Activated B cell treated with CpG ODN at 0.5 μM for 24 hours (primary cell): ENCODE results near the gene SLC26A4. TPM values are rescaled to one million over a fixed set of nuclear protein-coding genes. Genes with fewer than 3 reads are reported as not detected.

Experiments
- ATAC-seq: fragments of 200-7000 bp; cut with Tn5 transposase; one replicate; pipeline ENCODE4 v1.10.0; 2021; ENCODE audit warnings: low read depth, mild to moderate bottlenecking, moderate library complexity
- CTCF ChIA-PET: fragments of 350-600 bp; sonication (Branson Sonifier 250); formaldehyde crosslinking; loops from one replicate; lab custom pipeline; 2021; ENCODE audit warnings: antibody characterized with exemption; lab: Charles Lee
- POLR2A ChIA-PET: fragments of 350-600 bp; sonication (Branson Sonifier 250); formaldehyde crosslinking; loops from one replicate; lab custom pipeline; 2021; ENCODE audit warnings: antibody characterized with exemption; lab: Charles Lee
- DNase-seq: peaks from one replicate; pipeline ENCODE4 v3.0.0; 2022
- H3K27ac Mint-ChIP-seq: one replicate; pipeline ENCODE4 v1.8.0; 2020; ENCODE audit warnings: mixed read lengths
- H3K27me3 Mint-ChIP-seq: one replicate; pipeline ENCODE4 v1.8.0; 2021; ENCODE audit warnings: mixed read lengths
- H3K36me3 Mint-ChIP-seq: one replicate; pipeline ENCODE4 v1.8.0; 2021; ENCODE audit warnings: low read depth, mixed read lengths
- H3K4me1 Mint-ChIP-seq: one replicate; pipeline ENCODE4 v1.8.0; 2021; ENCODE audit warnings: mixed read lengths
- H3K4me3 Mint-ChIP-seq: one replicate; pipeline ENCODE4 v1.8.0; 2020; ENCODE audit warnings: mild to moderate bottlenecking, mixed read lengths
- H3K9me3 Mint-ChIP-seq: one replicate; pipeline ENCODE4 v1.8.0; 2020; ENCODE audit warnings: mixed read lengths
- CTCF ChIP-seq: fragments of 200-600 bp; IDR thresholded peaks from one replicate; pipeline ENCODE4 v1.8.0; 2022; ENCODE audit warnings: antibody characterized with exemption, mild to moderate bottlenecking
- intact Hi-C: fragments of 100-400 bp; cut with micrococcal nuclease; formaldehyde crosslinking; loops from one replicate; pipeline ENCODE4 v1.15.1; 2024
- total RNA-seq: library from RNA; stranded (reverse); gene quantifications from 2 replicates; pipeline ENCODE4 v1.2.3, GENCODE V29; 2022

The SLC26A4 gene
- total RNA-seq, 1 donor from 2014 or later = 0.13 TPM

- DNase-seq (no peak), ATAC-seq (no peak)
- Mint-ChIP-seq H3K36me3 (no peaks in the 10 kb centered on the region), H3K27me3 (peaks cover 14% of the 10 kb centered on the region), H3K4me3 (no peak overlapping the region), H3K4me1 (peaks cover 23% of the 10 kb centered on the region), H3K27ac (no peak overlapping the region), H3K9me3 (no peaks in the 10 kb centered on the region)
- ChIA-PET CTCF (no interaction called here), POLR2A (no interaction called here)
- no peak for TF ChIP-seq CTCF
- intact Hi-C loops = no loop called here
These were observed 2.2 kb upstream of the SLC26A4 start for GRCh38 chr7:107658467-107658866.

GRCh38 chr7:107659666-107660065 is 962 bp upstream of the SLC26A4 start:
- no peak overlapping the region for H3K27ac Mint-ChIP-seq

GRCh38 chr7:107661081-107661864 is 645 bp downstream of the SLC26A4 start:
- TF ChIP-seq CTCF = no peak
- no peak overlapping the region for H3K27ac Mint-ChIP-seq
- H3K4me3 Mint-ChIP-seq = peak overlapping the region; percentile 88
- intact Hi-C loops = loop anchor here (1.0 to 5.0 kb wide), 6 partner anchors 18 to 197 kb away; partner anchors contain the start of gene BCAP29
- H3K27me3 Mint-ChIP-seq = peaks cover 20% of the 10 kb centered on the region
- H3K36me3 Mint-ChIP-seq = no peaks in the 10 kb centered on the region
- peaks cover 23% of the 10 kb centered on the region for H3K4me1 Mint-ChIP-seq
- ChIA-PET POLR2A (interaction anchor here (0.5 to 2.9 kb wide), 4 partner anchors 23 to 511 kb away, joined by 3 to 32 read pairs (median 6); partner anchors contain the start of genes COG5 and DUS4L), CTCF (interaction anchor here (0.6 to 2.1 kb wide), 13 partner anchors 13 to 197 kb away, joined by 3 to 10 read pairs (median 4); partner anchors contain the start of genes COG5 and DUS4L)
- DNase-seq (peak; percentile 42), ATAC-seq (peak; percentile 49)
- H3K9me3 Mint-ChIP-seq = no peaks in the 10 kb centered on the region

More at GRCh38 chr7:107659666-107660065, 962 bp upstream of the SLC26A4 start:
- CTCF ChIA-PET = interaction anchor here (0.7 kb wide), 1 partner anchor 210 kb away, joined by 3 read pairs; no protein-coding TSS in a partner anchor
- Mint-ChIP-seq H3K4me1 (peaks cover 23% of the 10 kb centered on the region), H3K9me3 (no peaks in the 10 kb centered on the region), H3K27me3 (peaks cover 15% of the 10 kb centered on the region), H3K4me3 (peak overlapping the region; percentile 88), H3K36me3 (no peaks in the 10 kb centered on the region)
- DNase-seq (no peak), ATAC-seq (peak; percentile 77)
- POLR2A ChIA-PET = interaction anchor here (0.5 to 2.9 kb wide), 5 partner anchors 21 to 491 kb away, joined by 4 to 32 read pairs (median 4); partner anchors contain the start of genes CBLL1, COG5, DUS4L and HBP1
- no peak for TF ChIP-seq CTCF
- intact Hi-C loops = loop anchor here (1.0 to 5.0 kb wide), 5 partner anchors 15 to 83 kb away; no protein-coding TSS in a partner anchor

- ATAC-seq (no peak), DNase-seq (no peak)
- no peaks in the 10 kb centered on the region for H3K9me3 Mint-ChIP-seq
- no peaks in the 10 kb centered on the region for H3K36me3 Mint-ChIP-seq
- peaks cover 20% of the 10 kb centered on the region for H3K27me3 Mint-ChIP-seq
- H3K4me1 Mint-ChIP-seq = peaks cover 23% of the 10 kb centered on the region
- intact Hi-C loops = loop anchor here (1.0 to 5.0 kb wide), 6 partner anchors 17 to 198 kb away; partner anchors contain the start of gene BCAP29
- no peak for TF ChIP-seq CTCF
- CTCF ChIA-PET = interaction anchor here (0.7 to 2.1 kb wide), 11 partner anchors 12 to 198 kb away, joined by 3 to 10 read pairs (median 4); partner anchors contain the start of genes COG5 and DUS4L
- H3K27ac Mint-ChIP-seq = no peak overlapping the region
- POLR2A ChIA-PET = interaction anchor here (0.8 to 2.9 kb wide), 3 partner anchors 23 to 98 kb away, joined by 3 to 32 read pairs (median 7); partner anchors contain the start of genes COG5 and DUS4L
- peak overlapping the region; percentile 88 for H3K4me3 Mint-ChIP-seq
These were observed 1.3 kb downstream of the SLC26A4 start for GRCh38 chr7:107661865-107662379.
